H1 (cell line): ENCODE results near the gene SLC45A1. TPM values are rescaled to one million over a fixed set of nuclear protein-coding genes. Genes with fewer than 3 reads are reported as not detected.

Source experiments
- CTCF ChIA-PET: fragments of 300-600 bp; sonication (Branson Sonifier 250); formaldehyde crosslinking; loops from one replicate; lab custom pipeline; 2021; ENCODE audit not compliant: partially characterized antibody; lab: Charles Lee
- POLR2A ChIA-PET: fragments of 300-600 bp; sonication (Branson Sonifier 250); formaldehyde crosslinking; loops from one replicate; lab custom pipeline; 2021; ENCODE audit warnings: inconsistent platforms; ENCODE audit not compliant: partially characterized antibody; lab: Charles Lee
- DNase-seq, 2 experiments: peaks; one replicate each; pipeline versions ENCODE4 v3.0.0 to v3.0.0-alpha.2; 2010 to 2022; ENCODE audit warnings: low spot score in 2 of 2, low read depth in 1 of 2, mixed read lengths in 1 of 2
- FAIRE-seq: peaks from 2 replicates; lab custom pipeline; 2011; peaks lifted over from hg19 to GRCh38; lab: Jason Lieb, UNC
- H2AFZ ChIP-seq: 2 replicates; pipeline ENCODE4 v1.8.1; 2012; ENCODE audit warnings: low read length, inconsistent platforms
- H2AK5ac ChIP-seq: 2 replicates; pipeline ENCODE4 v1.6.1; 2013; ENCODE audit warnings: low read depth, low read length
- H2BK120ac ChIP-seq: replicated peaks from 2 replicates; pipeline ENCODE3; 2013; ENCODE audit warnings: low read depth, low read length, inconsistent platforms
- H2BK12ac ChIP-seq: 2 replicates; pipeline ENCODE4 v1.6.1; 2013; ENCODE audit warnings: low read depth, low read length
- H2BK15ac ChIP-seq: 2 replicates; pipeline ENCODE4 v1.6.1; 2013; ENCODE audit warnings: low read length
- H2BK20ac ChIP-seq: 2 replicates; pipeline ENCODE4 v1.6.1; 2013; ENCODE audit warnings: low read length
- H2BK5ac ChIP-seq: 2 replicates; pipeline ENCODE4 v1.6.1; 2013; ENCODE audit warnings: low read depth, low read length
- H3K14ac ChIP-seq: 2 replicates; pipeline ENCODE4 v1.6.1; 2013; ENCODE audit warnings: inconsistent platforms; ENCODE audit not compliant: insufficient read length
- H3K18ac ChIP-seq: 2 replicates; pipeline ENCODE4 v1.6.1; 2013; ENCODE audit warnings: low read length; ENCODE audit errors: extremely low read depth
- H3K23ac ChIP-seq: 2 replicates; pipeline ENCODE4 v1.6.1; 2013; ENCODE audit warnings: inconsistent platforms; ENCODE audit not compliant: insufficient read length
- H3K23me2 ChIP-seq: 2 replicates; pipeline ENCODE4 v1.6.1; 2013; ENCODE audit warnings: low read depth, low read length
- H3K27ac ChIP-seq: 2 replicates; pipeline ENCODE4 v1.6.1; 2011; ENCODE audit warnings: low read depth, low read length, inconsistent platforms
- H3K27me3 ChIP-seq, 4 experiments: replicated peaks in 1 of 4; 1 replicate in 1 of 4; 2 replicates in 3 of 4; pipeline versions ENCODE4 v1.6.1 to v1.8.1; 2011 to 2013; ENCODE audit warnings: low read length in 3 of 4, mild to moderate bottlenecking in 3 of 4, inconsistent platforms in 2 of 4, mixed read lengths in 2 of 4, moderate library complexity in 1 of 4; ENCODE audit not compliant: control insufficient read depth in 3 of 4, insufficient read depth in 3 of 4; ENCODE audit errors: extremely low read depth in 1 of 4
- H3K36me3 ChIP-seq, 4 experiments: 2 replicates each; pipeline versions ENCODE4 v1.6.1 to v1.8.1; 2011 to 2013; ENCODE audit warnings: mild to moderate bottlenecking in 4 of 4, low read length in 3 of 4, moderate library complexity in 2 of 4, control low read depth in 1 of 4, inconsistent platforms in 1 of 4; ENCODE audit not compliant: insufficient read depth in 4 of 4, control insufficient read depth in 2 of 4
- H3K4ac ChIP-seq: replicated peaks from 2 replicates; pipeline ENCODE3; 2013; ENCODE audit warnings: low read length, low read depth, mixed read lengths, inconsistent platforms; ENCODE audit not compliant: insufficient read length
- H3K4me1 ChIP-seq, 4 experiments: replicated peaks in 1 of 4; 1 replicate in 1 of 4; 2 replicates in 3 of 4; pipeline versions ENCODE4 v1.6.1 to v1.8.1; 2011 to 2013; ENCODE audit warnings: low read length in 3 of 4, inconsistent platforms in 2 of 4, mixed read lengths in 1 of 4; ENCODE audit not compliant: insufficient read depth in 4 of 4, control insufficient read depth in 3 of 4
- H3K4me2 ChIP-seq, 2 experiments: 2 replicates each; pipeline versions ENCODE4 v1.6.1 to v1.8.1; 2011 to 2013; ENCODE audit warnings: low read depth in 2 of 2, low read length in 2 of 2, control low read depth in 1 of 2, inconsistent platforms in 1 of 2, mild to moderate bottlenecking in 1 of 2; ENCODE audit not compliant: insufficient read depth in 1 of 2
- H3K4me3 ChIP-seq, 4 experiments: fragments of 200-600, 300-600 bp in 1 of 4; sonication (generic), shearing (Covaris generic), sonication (Bioruptor Twin) in 1 of 4; 2 replicates each; pipeline versions ENCODE4 v1.5.1 to v1.8.1; 2011 to 2016; ENCODE audit warnings: low read length in 4 of 4, low read depth in 3 of 4, control low read depth in 2 of 4, inconsistent platforms in 2 of 4, mild to moderate bottlenecking in 2 of 4, mixed read lengths in 1 of 4, moderate library complexity in 1 of 4; ENCODE audit not compliant: insufficient read depth in 2 of 4; ENCODE audit errors: extremely low read depth in 1 of 4
- H3K56ac ChIP-seq: replicated peaks from 2 replicates; pipeline ENCODE3; 2013; ENCODE audit warnings: low read depth, mild to moderate bottlenecking, mixed read lengths, low read length, inconsistent platforms; ENCODE audit not compliant: insufficient read length
- H3K79me1 ChIP-seq: 2 replicates; pipeline ENCODE4 v1.6.1; 2013; ENCODE audit warnings: low read depth, low read length, control low read depth
- H3K79me2 ChIP-seq, 2 experiments: 2 replicates each; pipeline versions ENCODE4 v1.6.1 to v1.8.1; 2012 to 2013; ENCODE audit warnings: low read length in 2 of 2, mild to moderate bottlenecking in 2 of 2, inconsistent platforms in 1 of 2; ENCODE audit not compliant: insufficient read depth in 2 of 2, control insufficient read depth in 1 of 2
- H3K9ac ChIP-seq, 4 experiments: replicated peaks in 1 of 4; 1 replicate in 1 of 4; 2 replicates in 3 of 4; pipeline versions ENCODE4 v1.6.1 to v1.8.1; 2011 to 2013; ENCODE audit warnings: low read depth in 3 of 4, low read length in 3 of 4, control low read depth in 2 of 4, mild to moderate bottlenecking in 2 of 4, moderate library complexity in 2 of 4, inconsistent platforms in 1 of 4; ENCODE audit errors: extremely low read depth in 1 of 4
- H3K9me3 ChIP-seq, 2 experiments: 2 replicates each; pipeline versions ENCODE4 v1.6.1 to v1.8.1; 2012 to 2013; ENCODE audit warnings: mild to moderate bottlenecking in 2 of 2, moderate library complexity in 2 of 2, control low read depth in 1 of 2, inconsistent platforms in 1 of 2, low read depth in 1 of 2, low read length in 1 of 2, mixed read lengths in 1 of 2; ENCODE audit not compliant: insufficient read depth in 2 of 2
- H4K20me1 ChIP-seq, 2 experiments: replicated peaks in 1 of 2; 2 replicates each; pipeline versions ENCODE3 to v1.8.1; 2011 to 2013; ENCODE audit warnings: inconsistent platforms in 2 of 2, low read length in 2 of 2, mild to moderate bottlenecking in 1 of 2; ENCODE audit not compliant: insufficient read depth in 2 of 2, control insufficient read depth in 1 of 2
- H4K5ac ChIP-seq: 2 replicates; pipeline ENCODE4 v1.6.1; 2013; ENCODE audit warnings: low read length, low read depth, mixed read lengths, inconsistent platforms; ENCODE audit not compliant: insufficient read length
- H4K8ac ChIP-seq: 2 replicates; pipeline ENCODE4 v1.8.0; 2013; ENCODE audit warnings: mild to moderate bottlenecking, moderate library complexity, low read length, inconsistent platforms; ENCODE audit not compliant: insufficient read depth; ENCODE audit errors: extremely low read depth
- H4K91ac ChIP-seq: replicated peaks from 2 replicates; pipeline ENCODE3; 2013; ENCODE audit warnings: low read length, mixed read lengths, inconsistent platforms; ENCODE audit not compliant: insufficient read length
- CTBP2 ChIP-seq: IDR thresholded peaks from 2 replicates; pipeline ENCODE4 v1.7.0; 2011; ENCODE audit warnings: borderline replicate concordance, mild to moderate bottlenecking, moderate library complexity, mixed read lengths, low read length; ENCODE audit not compliant: insufficient read depth, insufficient read length
- EGR1 ChIP-seq: IDR thresholded peaks from 2 replicates; pipeline ENCODE4 v1.6.1; 2011; ENCODE audit warnings: low read depth, low read length, borderline replicate concordance
- EP300 ChIP-seq, 2 experiments: IDR thresholded peaks; 1 replicate in 1 of 2; 2 replicates in 1 of 2; pipeline ENCODE4 v1.6.1; 2011 to 2012; ENCODE audit warnings: low read depth in 2 of 2, low read length in 2 of 2, mild to moderate bottlenecking in 2 of 2, borderline replicate concordance in 1 of 2, inconsistent platforms in 1 of 2, moderate library complexity in 1 of 2
- HDAC2 ChIP-seq, 2 experiments: fragments of 300-600 bp in 1 of 2; sonication (generic) in 1 of 2; IDR thresholded peaks; 2 replicates each; pipeline ENCODE4 v1.6.1; 2011 to 2012; ENCODE audit warnings: low read depth in 2 of 2, low read length in 2 of 2, mild to moderate bottlenecking in 2 of 2, moderate library complexity in 2 of 2, borderline replicate concordance in 1 of 2, inconsistent platforms in 1 of 2
- KDM1A ChIP-seq: fragments of 200-600, 300-600 bp; sonication (generic); IDR thresholded peaks from 2 replicates; pipeline ENCODE4 v1.7.1; 2016; ENCODE audit warnings: mild to moderate bottlenecking, low read length, borderline replicate concordance
- POLR2A ChIP-seq, 2 experiments: IDR thresholded peaks; 1 replicate in 1 of 2; 2 replicates in 1 of 2; pipeline ENCODE4 v1.6.1; 2011; ENCODE audit warnings: low read depth in 2 of 2, low read length in 2 of 2, mild to moderate bottlenecking in 2 of 2; ENCODE audit errors: control extremely low read depth in 1 of 2
- POLR2AphosphoS5 ChIP-seq: IDR thresholded peaks from 2 replicates; pipeline ENCODE4 v1.6.1; 2011; ENCODE audit warnings: low read depth, low read length
- RAD21 ChIP-seq, 2 experiments: IDR thresholded peaks in 1 of 2; conservative IDR thresholded peaks in 1 of 2; 2 replicates each; pipeline ENCODE4 v1.6.1; 2011; ENCODE audit warnings: low read depth in 2 of 2, low read length in 2 of 2, improper control_type of control experiment in 1 of 2, inconsistent platforms in 1 of 2, mild to moderate bottlenecking in 1 of 2, moderate library complexity in 1 of 2
- TAF7 ChIP-seq: optimal IDR thresholded peaks from 2 replicates; pipeline ENCODE3; 2011; ENCODE audit warnings: low read depth, mild to moderate bottlenecking, inconsistent platforms, low read length, moderate library complexity, borderline replicate concordance
- TBP ChIP-seq: IDR thresholded peaks from 2 replicates; pipeline ENCODE4 v1.6.1; 2011; ENCODE audit warnings: low read depth, low read length, improper control_type of control experiment
- TCF12 ChIP-seq: IDR thresholded peaks from 2 replicates; pipeline ENCODE4 v1.6.1; 2011; ENCODE audit warnings: low read depth, mild to moderate bottlenecking, low read length
- ZNF274 ChIP-seq: IDR thresholded peaks from 2 replicates; pipeline ENCODE4 v1.7.0; 2012; ENCODE audit warnings: low read length, borderline replicate concordance; ENCODE audit errors: extremely low read depth
- WGBS, 2 experiments: shearing (Covaris generic) in 1 of 2; methylation state at CpG; one replicate each; pipeline versions ENCODE4 v1.1.6 to v1.1.7; 2013 to 2015; ENCODE audit warnings: low lambda C conversion rate in 2 of 2, mixed read lengths in 2 of 2, inconsistent platforms in 1 of 2, low coverage in 1 of 2, missing lambda C conversion rate in 1 of 2; ENCODE audit not compliant: insufficient replicate concordance in 2 of 2, insufficient coverage in 1 of 2, insufficient read length in 1 of 2; ENCODE audit errors: extremely low coverage in 1 of 2, missing lambda C conversion rate in 1 of 2; 5-methylcytosine and 5-hydroxymethylcytosine counted together
- polyA plus RNA-seq, 7 experiments: library from polyadenylated mRNA; depleted of rRNA in 3 of 7; stranded (reverse) in 5 of 7; unstranded in 2 of 7; fragments of >200 nt in 5 of 7; fragments of 200-250 nt in 2 of 7; gene quantifications; 1 replicate in 5 of 7; 2 replicates in 1 of 7; 4 replicates in 1 of 7; pipeline versions ENCODE4 v1.2.1 to v1.2.3, GENCODE V29; 2011 to 2013; ENCODE audit warnings: missing spikeins in 2 of 7, mixed read lengths in 2 of 7
- total RNA-seq: library from RNA; stranded (reverse); fragmentation: NEBNext Ultra II Directional; extraction: Animal tissue kit (Norgen Biotek cat#: 25700); gene quantifications from 2 replicates; pipeline ENCODE4 v1.2.1, GENCODE V29; 2021
- TF ChIP-seq, protein P1 (sequence below): IDR thresholded peaks from 2 replicates; pipeline ENCODE4 v1.6.1; 2011; ENCODE audit warnings: low read depth, mild to moderate bottlenecking, low read length; ENCODE audit not compliant: insufficient read depth

The SLC45A1 gene
- total and polyA plus RNA-seq, 2 of the 8 experiments (the other 6 are each of a cell fraction or from before 2014, with no cell fraction given): 1.0 to 1.7 TPM

- Histone ChIP-seq H3K9me3 (no peaks in the 10 kb centered on the region), H2BK15ac (no peak overlapping the region), H4K5ac (no peak overlapping the region), H3K79me2 (peaks cover 0 to 72% of the 10 kb centered on the region in 2 experiments; a peak in 3 of 4 replicates), H3K18ac (no peak overlapping the region), H4K20me1 (peaks cover 11 to 22% of the 10 kb centered on the region in 2 experiments), H3K27me3 (no peaks in the 10 kb centered on the region), H3K79me1 (peaks cover 20% of the 10 kb centered on the region), H2BK5ac (no peak overlapping the region), H3K4me3 (no peak overlapping the region), H3K23me2 (no peaks in the 10 kb centered on the region), H2AFZ (no peak overlapping the region), H3K4me2 (no peak overlapping the region), H3K9ac (no peak overlapping the region), H4K8ac (no peak overlapping the region), H3K27ac (no peak overlapping the region), H2BK120ac (no peak overlapping the region), H3K23ac (no peak overlapping the region), H3K56ac (no peak overlapping the region), H2AK5ac (no peak overlapping the region), H3K14ac (no peak overlapping the region), H4K91ac (no peak overlapping the region), H2BK12ac (no peak overlapping the region), H2BK20ac (no peak overlapping the region), H3K36me3 (no peaks in the 10 kb centered on the region), H3K4me1 (peaks cover 19 to 36% (median 29%) of the 10 kb centered on the region in 4 experiments), H3K4ac (no peak overlapping the region)
- 69% methylated on average over 4 of the region's 4 CpGs; no CpG with 5 or more reads in 1 of the 2 experiments for WGBS, 2 experiments
- POLR2A ChIA-PET: no interaction called here
- no peak for DNase-seq
- no peak for FAIRE-seq
- CTCF ChIA-PET: interaction anchor here (1.4 to 2.1 kb wide), 2 partner anchors 26 to 31 kb away, joined by 3 to 7 read pairs; no protein-coding TSS in a partner anchor
- TF ChIP-seq EP300 (IDR thresholded peaks at IDR 0.05; ENCODE audit: borderline replicate concordance in 1 of 2, low read depth in 2 of 2, low read length in 2 of 2): no peak
- no peak for TF ChIP-seq HDAC2 (IDR thresholded peaks at IDR 0.05; ENCODE audit: borderline replicate concordance in 1 of 2, low read depth in 2 of 2, low read length in 2 of 2)
- no peak for TF ChIP-seq KDM1A
- no peak for TF ChIP-seq CTBP2
- TF ChIP-seq EGR1: no peak
- TF ChIP-seq POLR2AphosphoS5: no peak
- no peak for TF ChIP-seq RAD21 (IDR thresholded peaks at IDR 0.05 in 1 of 2, conservative IDR thresholded peaks at IDR 0.05 in 1 of 2; ENCODE audit: low read depth in 2 of 2, low read length in 2 of 2)
- TF ChIP-seq TAF7: no peak
- TF ChIP-seq, protein P1, sequence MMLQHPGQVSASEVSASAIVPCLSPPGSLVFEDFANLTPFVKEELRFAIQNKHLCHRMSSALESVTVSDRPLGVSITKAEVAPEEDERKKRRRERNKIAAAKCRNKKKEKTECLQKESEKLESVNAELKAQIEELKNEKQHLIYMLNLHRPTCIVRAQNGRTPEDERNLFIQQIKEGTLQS: no peak
- TF ChIP-seq TCF12: no peak
- no peak for TF ChIP-seq ZNF274
- no peak for TF ChIP-seq TBP
- TF ChIP-seq POLR2A (IDR thresholded peaks at IDR 0.05; ENCODE audit: control extremely low read depth in 1 of 2, low read depth in 2 of 2, low read length in 2 of 2): no peak
Observed at GRCh38 chr1:8376358-8376840, 58.5 kb downstream of the SLC45A1 start.
